T-cell (primary cell): ENCODE data around the gene PLAC1. TPM values are rescaled to one million over a fixed set of nuclear protein-coding genes. Genes with fewer than 3 reads are reported as not detected.

Experiments
- ATAC-seq, 4 experiments: fragments of 200-7000 bp in 3 of 4; fragments of 150-1000 bp in 1 of 4; cut with Tn5 transposase; replicated peaks in 1 of 4; 1 replicate in 3 of 4; 2 replicates in 1 of 4; pipeline ENCODE4 v1.10.0; 2021; ENCODE audit warnings: moderate library complexity in 3 of 4, mild to moderate bottlenecking in 2 of 4, moderate number of reproducible peaks in 1 of 4
- CTCF ChIA-PET, 2 donors: fragments of 300-600 bp; sonication (Branson Sonifier 250); formaldehyde crosslinking; loops; one replicate each; lab custom pipeline; 2022; ENCODE audit warnings: antibody characterized with exemption in 2 of 2; lab: Charles Lee
- POLR2A ChIA-PET, 2 donors: fragments of 300-600 bp; sonication (Branson Sonifier 250); formaldehyde crosslinking; loops; one replicate each; lab custom pipeline; 2022; ENCODE audit warnings: antibody characterized with exemption in 2 of 2; lab: Charles Lee
- DNase-seq, 35 experiments: peaks; one replicate each; pipeline versions ENCODE4 v3.0.0 to v3.0.0-alpha.2; 2013 to 2023
- H3K27ac ChIP-seq: one replicate; pipeline ENCODE4 v1.5.1; 2013; ENCODE audit warnings: low read length
- H3K27me3 ChIP-seq, 2 experiments: replicated peaks in 1 of 2; 1 replicate in 1 of 2; 2 replicates in 1 of 2; pipeline versions ENCODE4 v1.6.1 to v1.7.0; 2013; ENCODE audit warnings: low read length in 1 of 2, mixed read lengths in 1 of 2; ENCODE audit not compliant: control insufficient read depth in 2 of 2, insufficient read depth in 2 of 2; ENCODE audit errors: extremely low read depth in 1 of 2
- H3K36me3 ChIP-seq, 2 donors: 1 replicate in 1 of 2; 2 replicates in 1 of 2; pipeline versions ENCODE4 v1.6.1 to v1.7.0; 2013; ENCODE audit warnings: low read length in 1 of 2; ENCODE audit not compliant: control insufficient read depth in 2 of 2, insufficient read depth in 1 of 2; ENCODE audit errors: extremely low read depth in 1 of 2
- H3K4me1 ChIP-seq, 2 experiments: 1 replicate in 1 of 2; 2 replicates in 1 of 2; pipeline versions ENCODE4 v1.6.1 to v1.7.0; 2013; ENCODE audit warnings: low read length in 2 of 2, mixed read lengths in 1 of 2; ENCODE audit not compliant: insufficient read depth in 2 of 2, control insufficient read depth in 1 of 2; ENCODE audit errors: extremely low read depth in 1 of 2
- H3K4me3 ChIP-seq, 2 donors: 1 replicate in 1 of 2; 2 replicates in 1 of 2; pipeline versions ENCODE4 v1.5.1 to v1.7.0; 2013; ENCODE audit warnings: mild to moderate bottlenecking in 2 of 2, low read length in 1 of 2, moderate library complexity in 1 of 2; ENCODE audit not compliant: control insufficient read depth in 1 of 2; ENCODE audit errors: extremely low read depth in 1 of 2
- H3K9me3 ChIP-seq: 2 replicates; pipeline ENCODE4 v1.7.0; 2013
- H3K27ac Mint-ChIP-seq, 2 donors: one replicate each; pipeline ENCODE4 v1.8.0; 2020 to 2021; ENCODE audit warnings: mild to moderate bottlenecking in 2 of 2, mixed read lengths in 2 of 2
- H3K27me3 Mint-ChIP-seq, 2 donors: one replicate each; pipeline ENCODE4 v1.8.0; 2021 to 2022; ENCODE audit warnings: mixed read lengths in 2 of 2
- H3K36me3 Mint-ChIP-seq: one replicate; pipeline ENCODE4 v1.8.0; 2021; ENCODE audit warnings: mixed read lengths
- H3K4me1 Mint-ChIP-seq, 3 donors: one replicate each; pipeline ENCODE4 v1.8.0; 2020 to 2022; ENCODE audit warnings: mixed read lengths in 3 of 3, mild to moderate bottlenecking in 1 of 3
- H3K4me3 Mint-ChIP-seq, 3 donors: one replicate each; pipeline ENCODE4 v1.8.0; 2020 to 2022; ENCODE audit warnings: mild to moderate bottlenecking in 3 of 3, mixed read lengths in 3 of 3, moderate library complexity in 3 of 3
- H3K9me3 Mint-ChIP-seq, 3 donors: one replicate each; pipeline ENCODE4 v1.8.0; 2020 to 2022; ENCODE audit warnings: mixed read lengths in 3 of 3
- WGBS: methylation state at CpG from one replicate; pipeline ENCODE4 v1.1.5; 2013; ENCODE audit warnings: missing lambda C conversion rate; ENCODE audit not compliant: insufficient coverage; 5-methylcytosine and 5-hydroxymethylcytosine counted together
- total RNA-seq, 35 experiments: library from RNA in 6 of 35; stranded (reverse) in 6 of 35; fragments of 120-200 nt in 1 of 35; gene quantifications; one replicate each; pipeline versions ENCODE4 v1.2.1 to v1.2.4 and lab custom pipeline; 2013 to 2026

The PLAC1 gene
- total RNA-seq, 5 donors from 2014 or later (not counting 1 experiment from before 2014, with no cell fraction given) = not detected

DNA sequence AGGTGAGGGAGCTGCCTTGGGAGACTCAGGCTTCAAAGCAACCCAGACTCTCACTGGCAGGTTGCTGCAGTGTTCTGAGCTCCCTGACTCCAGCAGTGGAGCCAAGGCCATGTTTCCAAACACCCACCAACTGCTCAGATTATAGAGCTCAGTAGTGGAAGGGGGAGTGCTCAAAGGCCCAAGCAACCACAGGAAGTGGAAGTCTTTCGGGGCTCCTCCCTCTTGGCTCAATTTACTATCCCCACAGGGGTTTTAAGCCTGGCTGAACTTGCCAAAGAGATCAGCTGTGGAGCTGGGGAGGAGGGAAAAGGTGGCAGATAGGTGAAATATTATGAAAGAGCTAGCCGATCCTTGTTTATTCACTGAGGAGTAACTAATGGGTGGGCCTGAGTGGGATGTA is 115.8 kb downstream of the PLAC1 start:
- H3K36me3 Mint-ChIP-seq = no peaks in the 10 kb centered on the region
- no peak for DNase-seq
- peaks cover 0 to 33% of the 10 kb centered on the region in 2 experiments for H3K27me3 ChIP-seq
- no peak overlapping the region for H3K27ac ChIP-seq
- H3K9me3 Mint-ChIP-seq = no peaks in the 10 kb centered on the region
- H3K36me3 ChIP-seq = no peaks in the 10 kb centered on the region
- no peaks in the 10 kb centered on the region for H3K4me1 Mint-ChIP-seq
- H3K9me3 ChIP-seq = no peaks in the 10 kb centered on the region
- no peak overlapping the region for H3K27ac Mint-ChIP-seq
- peaks cover 29 to 37% of the 10 kb centered on the region in 2 donors for H3K27me3 Mint-ChIP-seq
- H3K4me3 Mint-ChIP-seq = no peak overlapping the region
- WGBS = no CpG with 5 or more reads among the region's 2 CpGs
- no peak for ATAC-seq
- peaks cover 0 to 2% of the 10 kb centered on the region in 2 experiments for H3K4me1 ChIP-seq
- ChIA-PET POLR2A (no interaction called here), CTCF (no interaction called here)
- no peak overlapping the region for H3K4me3 ChIP-seq

GRCh38 chrX:134541906-134542305 is 116.4 kb downstream of the PLAC1 start:
- Mint-ChIP-seq H3K4me3 (no peak overlapping the region), H3K27ac (no peak overlapping the region), H3K36me3 (no peaks in the 10 kb centered on the region), H3K4me1 (no peaks in the 10 kb centered on the region), H3K27me3 (peaks cover 23 to 32% of the 10 kb centered on the region in 2 donors), H3K9me3 (no peaks in the 10 kb centered on the region)
- CTCF ChIA-PET = interaction anchor here in 1 of 2 donors (0.6 kb wide), 1 partner anchor 1993 kb away, joined by 4 read pairs; no protein-coding TSS in a partner anchor
- H3K4me3 ChIP-seq = no peak overlapping the region
- POLR2A ChIA-PET = no interaction called here
- H3K36me3 ChIP-seq = no peaks in the 10 kb centered on the region
- DNase-seq = no peak
- ATAC-seq = no peak
- peaks cover 0 to 31% of the 10 kb centered on the region in 2 experiments for H3K27me3 ChIP-seq
- H3K4me1 ChIP-seq = peaks cover 0 to 2% of the 10 kb centered on the region in 2 experiments
- no peaks in the 10 kb centered on the region for H3K9me3 ChIP-seq
- no CpG with 5 or more reads among the region's 3 CpGs for whole genome bisulfite sequencing
- H3K27ac ChIP-seq = no peak overlapping the region

DNA sequence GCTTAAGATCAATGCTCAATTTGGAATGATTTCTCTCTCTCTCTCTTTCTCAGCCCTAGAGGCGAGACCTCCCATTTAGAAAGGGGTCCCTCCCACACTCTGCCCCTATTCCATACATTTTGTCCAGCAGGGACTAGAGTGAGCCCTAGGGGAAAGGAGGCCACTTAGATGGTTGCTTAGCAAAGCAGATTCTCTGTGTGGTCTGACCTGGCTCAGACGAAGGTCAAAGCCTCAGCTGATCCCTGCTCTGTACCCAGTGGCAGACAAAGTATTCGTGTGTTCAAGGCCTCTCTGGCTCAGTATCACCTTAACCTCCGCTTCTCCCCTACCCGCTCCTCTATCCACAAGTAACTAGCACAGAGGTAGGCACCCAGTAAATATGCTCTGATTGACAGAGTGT is 120.0 kb downstream of the PLAC1 start:
- no peak overlapping the region for H3K4me3 ChIP-seq
- no peak overlapping the region for H3K4me3 Mint-ChIP-seq
- no CpG with 5 or more reads among the region's 5 CpGs for whole genome bisulfite sequencing
- no peaks in the 10 kb centered on the region for H3K9me3 Mint-ChIP-seq
- DNase-seq (no peak), ATAC-seq (no peak)
- H3K4me1 Mint-ChIP-seq = no peaks in the 10 kb centered on the region
- ChIA-PET POLR2A (no interaction called here), CTCF (no interaction called here)
- peaks cover 12 to 19% of the 10 kb centered on the region in 2 donors for H3K27me3 Mint-ChIP-seq
- H3K9me3 ChIP-seq = no peaks in the 10 kb centered on the region
- peaks cover 0 to 5% of the 10 kb centered on the region in 2 experiments for H3K27me3 ChIP-seq
- H3K36me3 Mint-ChIP-seq = no peaks in the 10 kb centered on the region
- H3K36me3 ChIP-seq = no peaks in the 10 kb centered on the region
- no peaks in the 10 kb centered on the region for H3K4me1 ChIP-seq
- H3K27ac Mint-ChIP-seq = no peak overlapping the region
- H3K27ac ChIP-seq = no peak overlapping the region

- no peaks in the 10 kb centered on the region for H3K36me3 Mint-ChIP-seq
- H3K4me1 Mint-ChIP-seq = no peaks in the 10 kb centered on the region
- ChIA-PET CTCF (no interaction called here), POLR2A (no interaction called here)
- WGBS = 0% methylated on average over 1 of the region's 5 CpGs
- DNase-seq (no peak), ATAC-seq (no peak)
- H3K4me3 ChIP-seq = no peak overlapping the region
- H3K27me3 ChIP-seq = peaks cover 0 to 2% of the 10 kb centered on the region in 2 experiments
- H3K36me3 ChIP-seq = no peaks in the 10 kb centered on the region
- H3K9me3 ChIP-seq = no peaks in the 10 kb centered on the region
- no peak overlapping the region for H3K27ac Mint-ChIP-seq
- H3K9me3 Mint-ChIP-seq = no peaks in the 10 kb centered on the region
- peaks cover 6 to 11% of the 10 kb centered on the region in 2 donors for H3K27me3 Mint-ChIP-seq
- no peaks in the 10 kb centered on the region for H3K4me1 ChIP-seq
- H3K27ac ChIP-seq = no peak overlapping the region
- H3K4me3 Mint-ChIP-seq = no peak overlapping the region
Observed at GRCh38 chrX:134537179-134537955, 120.9 kb downstream of the PLAC1 start.

GRCh38 chrX:134533952-134534351 is 124.3 kb downstream of the PLAC1 start:
- no peaks in the 10 kb centered on the region for H3K27me3 ChIP-seq
- no peak overlapping the region for H3K27ac ChIP-seq
- ChIA-PET CTCF (no interaction called here), POLR2A (no interaction called here)
- H3K9me3 ChIP-seq = no peaks in the 10 kb centered on the region
- H3K36me3 ChIP-seq = no peaks in the 10 kb centered on the region
- H3K4me1 ChIP-seq = no peaks in the 10 kb centered on the region
- Mint-ChIP-seq H3K27ac (no peak overlapping the region), H3K36me3 (no peaks in the 10 kb centered on the region), H3K9me3 (no peaks in the 10 kb centered on the region), H3K4me1 (no peaks in the 10 kb centered on the region), H3K27me3 (peaks cover 3 to 11% of the 10 kb centered on the region in 2 donors), H3K4me3 (no peak overlapping the region)
- WGBS = no CpG with 5 or more reads among the region's 4 CpGs
- ATAC-seq (no peak), DNase-seq (no peak)
- no peak overlapping the region for H3K4me3 ChIP-seq

- Histone ChIP-seq H3K9me3 (no peaks in the 10 kb centered on the region), H3K27ac (no peak overlapping the region), H3K27me3 (no peaks in the 10 kb centered on the region), H3K4me3 (no peak overlapping the region), H3K36me3 (no peaks in the 10 kb centered on the region), H3K4me1 (no peaks in the 10 kb centered on the region)
- no peak overlapping the region for H3K27ac Mint-ChIP-seq
- H3K4me3 Mint-ChIP-seq = no peak overlapping the region
- no peaks in the 10 kb centered on the region for H3K36me3 Mint-ChIP-seq
- ATAC-seq (no peak), DNase-seq (no peak)
- no peaks in the 10 kb centered on the region for H3K9me3 Mint-ChIP-seq
- ChIA-PET CTCF (no interaction called here), POLR2A (no interaction called here)
- WGBS = no CpG with 5 or more reads among the region's 9 CpGs
- H3K27me3 Mint-ChIP-seq = peaks cover 3 to 6% of the 10 kb centered on the region in 2 donors
- no peaks in the 10 kb centered on the region for H3K4me1 Mint-ChIP-seq
Observed at GRCh38 chrX:134533352-134533751, 124.9 kb downstream of the PLAC1 start.
